Measurements from ENCODE around the gene ARHGAP10. TPM values are rescaled to one million over a fixed set of nuclear protein-coding genes. Genes with fewer than 3 reads are reported as not detected.
"Not testable (repeated sequence)": the region's sequence is repeated elsewhere in the genome, so short reads cannot be mapped to it uniquely, and the experiment has no call there.

The ARHGAP10 gene
- total RNA-seq, 1 experiment from 2014 or later, result 4.8 TPM

- Histone ChIP-seq H3K9me3 (ENCODE audit: low read depth, low read length, poor library complexity, severe bottlenecking) (no peaks in the 10 kb centered on the region), H3K36me3 (ENCODE audit: insufficient read depth, low read length, poor library complexity, severe bottlenecking) (no peaks in the 10 kb centered on the region), H3K4me1 (ENCODE audit: insufficient read depth, low read length, poor library complexity, severe bottlenecking) (peaks cover 7% of the 10 kb centered on the region), H3K27ac (ENCODE audit: low read depth, low read length, poor library complexity, severe bottlenecking) (no peak overlapping the region), H3K27me3 (replicated peaks; ENCODE audit: insufficient read depth, low read depth, low read length, poor library complexity) (no peaks in the 10 kb centered on the region), H3K4me3 (ENCODE audit: low read depth, low read length, poor library complexity, severe bottlenecking) (no peak overlapping the region)
- BruUV-seq (replicated peaks), result no TSS peak
- POLR2A ChIA-PET (ENCODE audit: low non-redundant PET), result no interaction called here
- intact Hi-C loops (cut with micrococcal nuclease; ENCODE audit: unreplicated experiment), result no loop called here
- TF ChIP-seq CTCF (conservative IDR thresholded peaks at IDR 0.05; ENCODE audit: low read depth, low read length) (no peak), EZH2 (IDR thresholded peaks at IDR 0.05; ENCODE audit: borderline replicate concordance, low read depth, low read length, poor library complexity, severe bottlenecking) (no peak)
- CTCF ChIA-PET, result no interaction called here
- no peak for DNase-seq (ENCODE audit: low spot score)
These were observed 62.4 kb downstream of the ARHGAP10 start for GRCh38 chr4:147794314-147794680.

GRCh38 chr4:147794787-147795413 lies 63.0 kb downstream of the ARHGAP10 start:
- no peaks in the 10 kb centered on the region for H3K9me3 ChIP-seq (ENCODE audit: low read depth, low read length, poor library complexity, severe bottlenecking)
- H3K27ac ChIP-seq (ENCODE audit: low read depth, low read length, poor library complexity, severe bottlenecking), result no peak overlapping the region
- peaks cover 3% of the 10 kb centered on the region for H3K4me1 ChIP-seq (ENCODE audit: insufficient read depth, low read length, poor library complexity, severe bottlenecking)
- ChIA-PET POLR2A (ENCODE audit: low non-redundant PET) (no interaction called here), CTCF (no interaction called here)
- no TSS peak for BruUV-seq (replicated peaks)
- no peaks in the 10 kb centered on the region for H3K27me3 ChIP-seq (replicated peaks; ENCODE audit: insufficient read depth, low read depth, low read length, poor library complexity)
- intact Hi-C loops (cut with micrococcal nuclease; ENCODE audit: unreplicated experiment), result no loop called here
- TF ChIP-seq EZH2 (IDR thresholded peaks at IDR 0.05; ENCODE audit: borderline replicate concordance, low read depth, low read length, poor library complexity, severe bottlenecking) (no peak), CTCF (conservative IDR thresholded peaks at IDR 0.05; ENCODE audit: low read depth, low read length) (no peak)
- no peak overlapping the region for H3K4me3 ChIP-seq (ENCODE audit: low read depth, low read length, poor library complexity, severe bottlenecking)
- H3K36me3 ChIP-seq (ENCODE audit: insufficient read depth, low read length, poor library complexity, severe bottlenecking), result no peaks in the 10 kb centered on the region
- DNase-seq (ENCODE audit: low spot score), result no peak

- H3K9me3 ChIP-seq (ENCODE audit: low read depth, low read length, poor library complexity, severe bottlenecking); BruUV-seq (replicated peaks); H3K4me3 ChIP-seq (ENCODE audit: low read depth, low read length, poor library complexity, severe bottlenecking); H3K27ac ChIP-seq (ENCODE audit: low read depth, low read length, poor library complexity, severe bottlenecking); intact Hi-C loops (cut with micrococcal nuclease; ENCODE audit: unreplicated experiment); H3K4me1 ChIP-seq (ENCODE audit: insufficient read depth, low read length, poor library complexity, severe bottlenecking); DNase-seq (ENCODE audit: low spot score); POLR2A ChIA-PET (ENCODE audit: low non-redundant PET); CTCF ChIA-PET; H3K36me3 ChIP-seq (ENCODE audit: insufficient read depth, low read length, poor library complexity, severe bottlenecking); H3K27me3 ChIP-seq (replicated peaks; ENCODE audit: insufficient read depth, low read depth, low read length, poor library complexity): not testable (repeated sequence)
These were observed 67.2 kb downstream of the ARHGAP10 start for GRCh38 chr4:147799057-147799456.

- no peaks in the 10 kb centered on the region for H3K9me3 ChIP-seq (ENCODE audit: low read depth, low read length, poor library complexity, severe bottlenecking)
- TF ChIP-seq EZH2 (IDR thresholded peaks at IDR 0.05; ENCODE audit: borderline replicate concordance, low read depth, low read length, poor library complexity, severe bottlenecking) (no peak), CTCF (conservative IDR thresholded peaks at IDR 0.05; ENCODE audit: low read depth, low read length) (no peak)
- no peak overlapping the region for H3K27ac ChIP-seq (ENCODE audit: low read depth, low read length, poor library complexity, severe bottlenecking)
- CTCF ChIA-PET, result no interaction called here
- intact Hi-C loops (cut with micrococcal nuclease; ENCODE audit: unreplicated experiment), result no loop called here
- DNase-seq (ENCODE audit: low spot score), result no peak
- POLR2A ChIA-PET (ENCODE audit: low non-redundant PET), result no interaction called here
- no peaks in the 10 kb centered on the region for H3K36me3 ChIP-seq (ENCODE audit: insufficient read depth, low read length, poor library complexity, severe bottlenecking)
- H3K4me3 ChIP-seq (ENCODE audit: low read depth, low read length, poor library complexity, severe bottlenecking), result no peak overlapping the region
- no TSS peak for BruUV-seq (replicated peaks)
- no peaks in the 10 kb centered on the region for H3K27me3 ChIP-seq (replicated peaks; ENCODE audit: insufficient read depth, low read depth, low read length, poor library complexity)
- H3K4me1 ChIP-seq (ENCODE audit: insufficient read depth, low read length, poor library complexity, severe bottlenecking), result peaks cover 3% of the 10 kb centered on the region
These were observed 68.2 kb downstream of the ARHGAP10 start for GRCh38 chr4:147799986-147800555.

Data from A673 (cell line).